Amygdala (tissue), 56 donors: ENCODE measurements around the gene AUNIP.

Source experiments
- DNase-seq, 56 donors: peaks; one replicate each; lab custom pipeline; 2025; lab: John Stamatoyannopoulos, UW

Gene AUNIP

GRCh38 chr1:25834894-25835293, 24.4 kb downstream of the AUNIP start:
- DNase-seq = no peak

- DNase-seq = no peak
Measured at GRCh38 chr1:25833158-25833557, 26.1 kb downstream of the AUNIP start.

- DNase-seq = no peak
Measured at GRCh38 chr1:25832336-25833037, 26.8 kb downstream of the AUNIP start.

- no peak for DNase-seq
Measured at GRCh38 chr1:25831569-25832196, 27.6 kb downstream of the AUNIP start.

GRCh38 chr1:25829046-25829445, 30.2 kb downstream of the AUNIP start:
- DNase-seq = no peak

- DNase-seq = no peak
Measured at GRCh38 chr1:25828491-25828890, 30.8 kb downstream of the AUNIP start.

- DNase-seq = no peak
Measured at GRCh38 chr1:25826571-25826970, 32.7 kb downstream of the AUNIP start.

GRCh38 chr1:25825605-25826004, 33.7 kb downstream of the AUNIP start:
- no peak for DNase-seq

- no peak for DNase-seq
Measured at GRCh38 chr1:25821630-25822091, 37.6 kb downstream of the AUNIP start.

GRCh38 chr1:25821112-25821476, 38.2 kb downstream of the AUNIP start:
- DNase-seq = no peak

- peak in 3 of 56 donors; percentile 28 to 49 (median 48) for DNase-seq
Measured at GRCh38 chr1:25820247-25821111, 38.8 kb downstream of the AUNIP start.

- peak; percentile 36 to 90 (median 76) for DNase-seq
Measured at GRCh38 chr1:25819491-25820246, 39.6 kb downstream of the AUNIP start, which contains the start of gene MTFR1L. Gene MTFR1L (plus strand): TSS chr1:25819954. CDS start chr1:25823105, 3,151 bp downstream.

- no peak for DNase-seq
Measured at GRCh38 chr1:25818569-25818968, 40.7 kb downstream of the AUNIP start.

- DNase-seq = no peak
Measured at GRCh38 chr1:25817840-25818501, 41.3 kb downstream of the AUNIP start.

GRCh38 chr1:25816112-25816718, 43.0 kb downstream of the AUNIP start:
- no peak for DNase-seq

- no peak for DNase-seq
Measured at GRCh38 chr1:25815208-25816111, 43.8 kb downstream of the AUNIP start.

GRCh38 chr1:25814549-25815087, 44.6 kb downstream of the AUNIP start:
- DNase-seq = no peak
